Liver (tissue), 9 donors: ENCODE results near the gene LRMDA. TPM values are rescaled to one million over a fixed set of nuclear protein-coding genes. Genes with fewer than 3 reads are reported as not detected.

Experiments used
- DNase-seq: peaks from one replicate; pipeline ENCODE4 v3.0.0-alpha.2; 2017; ENCODE audit warnings: low spot score
- H3K27ac ChIP-seq, 2 donors: one replicate each; pipeline ENCODE4 v1.7.0; 2013; ENCODE audit warnings: inconsistent platforms in 2 of 2, low read length in 2 of 2, control low read depth in 1 of 2, low read depth in 1 of 2, mild to moderate bottlenecking in 1 of 2
- H3K27me3 ChIP-seq, 4 donors: one replicate each; pipeline versions ENCODE4 v1.6.1 to v1.7.0; 2013; ENCODE audit warnings: low read length in 3 of 4, inconsistent platforms in 1 of 4, mild to moderate bottlenecking in 1 of 4, moderate library complexity in 1 of 4; ENCODE audit not compliant: control insufficient read depth in 4 of 4, insufficient read depth in 4 of 4
- H3K36me3 ChIP-seq, 4 donors: one replicate each; pipeline versions ENCODE4 v1.6.1 to v1.7.0; 2013; ENCODE audit warnings: low read length in 3 of 4, mild to moderate bottlenecking in 3 of 4, low read depth in 1 of 4, moderate library complexity in 1 of 4; ENCODE audit not compliant: control insufficient read depth in 4 of 4, insufficient read depth in 3 of 4
- H3K4me1 ChIP-seq, 4 donors: one replicate each; pipeline versions ENCODE4 v1.6.1 to v1.7.0; 2013; ENCODE audit warnings: low read length in 3 of 4, mild to moderate bottlenecking in 3 of 4, moderate library complexity in 1 of 4; ENCODE audit not compliant: control insufficient read depth in 4 of 4, insufficient read depth in 4 of 4
- H3K4me3 ChIP-seq, 3 donors: one replicate each; pipeline versions ENCODE4 v1.6.1 to v1.7.0; 2013; ENCODE audit warnings: low read length in 3 of 3, control low read depth in 1 of 3, low read depth in 1 of 3, mild to moderate bottlenecking in 1 of 3
- H3K9ac ChIP-seq, 2 donors: one replicate each; pipeline ENCODE4 v1.7.0; 2013; ENCODE audit warnings: low read length in 2 of 2, mild to moderate bottlenecking in 2 of 2, moderate library complexity in 2 of 2, control low read depth in 1 of 2, low read depth in 1 of 2
- H3K9me3 ChIP-seq, 4 donors: one replicate each; pipeline versions ENCODE4 v1.6.1 to v1.7.0; 2013; ENCODE audit warnings: low read length in 3 of 4; ENCODE audit not compliant: control insufficient read depth in 4 of 4
- ATF3 ChIP-seq: IDR thresholded peaks from 2 replicates; pipeline ENCODE4 v1.6.1; 2016; ENCODE audit warnings: antibody characterized with exemption
- CTCF ChIP-seq: fragments of 150-350 bp; IDR thresholded peaks from 2 replicates; pipeline ENCODE4 v1.5.1; 2017; ENCODE audit warnings: improper control_type of control experiment, low read depth, low read length; ENCODE audit not compliant: missing input control
- EGR1 ChIP-seq, 2 donors: IDR thresholded peaks; 2 replicates each; pipeline ENCODE4 v1.6.1; 2016 to 2018; ENCODE audit warnings: antibody characterized with exemption in 2 of 2, low read depth in 2 of 2
- FOXA2 ChIP-seq: IDR thresholded peaks from 2 replicates; pipeline ENCODE4 v1.6.1; 2016; ENCODE audit warnings: antibody characterized with exemption
- GABPA ChIP-seq, 2 donors: IDR thresholded peaks in 1 of 2; conservative IDR thresholded peaks in 1 of 2; 2 replicates each; pipeline ENCODE4 v1.6.1; 2016; ENCODE audit warnings: antibody characterized with exemption in 2 of 2, mild to moderate bottlenecking in 1 of 2, moderate library complexity in 1 of 2
- HNF4A ChIP-seq, 2 donors: conservative IDR thresholded peaks; 2 replicates each; pipeline ENCODE4 v1.6.1; 2016; ENCODE audit warnings: antibody characterized with exemption in 2 of 2, mild to moderate bottlenecking in 2 of 2
- HNF4G ChIP-seq: IDR thresholded peaks from 2 replicates; pipeline ENCODE4 v1.6.1; 2016; ENCODE audit warnings: antibody characterized with exemption
- JUND ChIP-seq, 2 donors: IDR thresholded peaks; 2 replicates each; pipeline ENCODE4 v1.6.1; 2016; ENCODE audit warnings: antibody characterized with exemption in 2 of 2
- MAX ChIP-seq: IDR thresholded peaks from 2 replicates; pipeline ENCODE4 v1.6.1; 2016; ENCODE audit warnings: antibody characterized with exemption
- NR2F2 ChIP-seq: IDR thresholded peaks from 2 replicates; pipeline ENCODE4 v1.6.1; 2016; ENCODE audit warnings: antibody characterized with exemption
- REST ChIP-seq: IDR thresholded peaks from 2 replicates; pipeline ENCODE4 v1.6.1; 2016; ENCODE audit warnings: antibody characterized with exemption, mild to moderate bottlenecking
- RXRA ChIP-seq, 2 donors: IDR thresholded peaks; 2 replicates each; pipeline ENCODE4 v1.6.1; 2017 to 2018; ENCODE audit warnings: antibody characterized with exemption in 2 of 2, mild to moderate bottlenecking in 1 of 2
- SP1 ChIP-seq: IDR thresholded peaks from 2 replicates; pipeline ENCODE4 v1.6.1; 2018; ENCODE audit warnings: antibody characterized with exemption, mild to moderate bottlenecking
- TAF1 ChIP-seq: conservative IDR thresholded peaks from 2 replicates; pipeline ENCODE4 v1.6.1; 2016; ENCODE audit warnings: antibody characterized with exemption, mild to moderate bottlenecking
- YY1 ChIP-seq: IDR thresholded peaks from 2 replicates; pipeline ENCODE4 v1.6.1; 2016; ENCODE audit warnings: antibody characterized with exemption, mild to moderate bottlenecking
- ZBTB33 ChIP-seq: IDR thresholded peaks from 2 replicates; pipeline ENCODE4 v1.6.1; 2016; ENCODE audit warnings: antibody characterized with exemption
- WGBS: extraction: QIAGEN DNeasy Blood & Tissue Kit; methylation state at CpG from one replicate; pipeline ENCODE4 v1.1.7; 2013; 5-methylcytosine and 5-hydroxymethylcytosine counted together
- polyA plus RNA-seq, 2 donors: library from polyadenylated mRNA; stranded (reverse) in 1 of 2; unstranded in 1 of 2; fragments of 200-250 nt in 1 of 2; fragments of >200 nt in 1 of 2; fragmentation: Nextera tagmentation in 1 of 2; extraction: Ambion mirVana in 1 of 2; gene quantifications; one replicate each; pipeline versions ENCODE4 v1.2.1 to v1.2.3, GENCODE V29; 2013 to 2015
- total RNA-seq, 2 donors: library from RNA; depleted of rRNA; stranded (reverse); fragments of >200 nt; gene quantifications; one replicate each; pipeline ENCODE4 v1.2.3, GENCODE V29; 2014
- donor health status: healthy.
- donor health status: healthy.
- donor health status: healthy.
- donor health status: healthy.
- donor health status: healthy.

The LRMDA gene
- total and polyA plus RNA-seq, 4 donors: 7.9 to 15.8 (median 11.3) TPM

GRCh38 chr10:75773231-75773780 lies 341.9 kb downstream of the LRMDA start:
- no peak overlapping the region for H3K27ac ChIP-seq
- H3K9me3 ChIP-seq: no peaks in the 10 kb centered on the region
- H3K4me1 ChIP-seq: peaks cover 6 to 26% (median 18%) of the 10 kb centered on the region in 4 donors
- H3K4me3 ChIP-seq: no peak overlapping the region
- TF ChIP-seq SP1 (no peak), CTCF (no peak), ATF3 (no peak), TAF1 (no peak), MAX (no peak), GABPA (IDR thresholded peaks at IDR 0.05 in 1 of 2, conservative IDR thresholded peaks at IDR 0.05 in 1 of 2) (no peak), HNF4A (conservative IDR thresholded peaks at IDR 0.05) (no peak), NR2F2 (no peak), RXRA (IDR thresholded peaks at IDR 0.05) (no peak), HNF4G (no peak), REST (no peak), ZBTB33 (no peak), YY1 (no peak), FOXA2 (no peak), EGR1 (IDR thresholded peaks at IDR 0.05; ENCODE audit: low read depth in 2 of 2) (no peak), JUND (IDR thresholded peaks at IDR 0.05) (no peak)
- WGBS: 90% methylated on average over 5 of the region's 5 CpGs
- DNase-seq: no peak
- no peaks in the 10 kb centered on the region for H3K36me3 ChIP-seq
- no peaks in the 10 kb centered on the region for H3K27me3 ChIP-seq
- no peak overlapping the region for H3K9ac ChIP-seq
